Loucy (cell line): ENCODE measurements around the gene RAET1E.

Experiments
- H2AFZ ChIP-seq: fragments of 200-600 bp; sonication (generic); 2 replicates; pipeline ENCODE4 v1.6.0; 2016; ENCODE audit warnings: antibody characterized with exemption, mild to moderate bottlenecking, low read length, moderate library complexity
- H3F3A ChIP-seq: fragments of 200-600 bp; 2 replicates; pipeline ENCODE4 v1.6.0; 2016; ENCODE audit warnings: antibody characterized with exemption, low read depth, mild to moderate bottlenecking
- H3K27me3 ChIP-seq: fragments of 200-600 bp; sonication (generic); 2 replicates; pipeline ENCODE4 v1.6.1; 2014; ENCODE audit warnings: low read length, mild to moderate bottlenecking; ENCODE audit not compliant: insufficient read depth, poor library complexity, severe bottlenecking
- H3K36me3 ChIP-seq: fragments of 200-600 bp; sonication (generic); 2 replicates; pipeline ENCODE4 v1.6.1; 2016; ENCODE audit warnings: low read length; ENCODE audit not compliant: insufficient read depth
- H3K4me1 ChIP-seq: fragments of 200-600 bp; sonication (generic); 2 replicates; pipeline ENCODE4 v1.5.1; 2014; ENCODE audit warnings: low read length, mild to moderate bottlenecking; ENCODE audit not compliant: insufficient read depth, poor library complexity, severe bottlenecking
- H3K4me2 ChIP-seq: fragments of 200-600 bp; sonication (generic); 2 replicates; pipeline ENCODE4 v1.6.0; 2014; ENCODE audit warnings: antibody characterized with exemption, low read length, low read depth, mild to moderate bottlenecking; ENCODE audit not compliant: poor library complexity, severe bottlenecking
- H3K4me3 ChIP-seq: fragments of 200-600 bp; sonication (generic); 2 replicates; pipeline ENCODE4 v1.5.1; 2014; ENCODE audit warnings: low read length, mild to moderate bottlenecking, mixed read lengths; ENCODE audit not compliant: poor library complexity, severe bottlenecking
- H3K79me2 ChIP-seq: fragments of 200-600 bp; sonication (generic); 2 replicates; pipeline ENCODE4 v1.6.1; 2014; ENCODE audit warnings: low read length; ENCODE audit not compliant: insufficient read depth
- H3K9ac ChIP-seq: fragments of 200-600 bp; sonication (generic); 2 replicates; pipeline ENCODE4 v1.6.0; 2014; ENCODE audit warnings: mild to moderate bottlenecking, low read depth, low read length, moderate library complexity; ENCODE audit not compliant: poor library complexity, severe bottlenecking
- H3K9me2 ChIP-seq: fragments of 200-600 bp; sonication (generic); replicated peaks from 2 replicates; pipeline ENCODE4 v1.6.1; 2016; ENCODE audit warnings: low read depth, low read length, mixed read lengths
- H3K9me3 ChIP-seq: fragments of 200-600 bp; sonication (generic); 2 replicates; pipeline ENCODE4 v1.6.1; 2014; ENCODE audit warnings: mild to moderate bottlenecking, antibody characterized with exemption, low read length, low read depth; ENCODE audit not compliant: insufficient read depth
- H4K20me1 ChIP-seq: fragments of 200-600 bp; sonication (generic); 2 replicates; pipeline ENCODE4 v1.6.0; 2014; ENCODE audit warnings: antibody characterized with exemption, low read length, mild to moderate bottlenecking; ENCODE audit not compliant: insufficient read depth, poor library complexity, severe bottlenecking
- CTCF ChIP-seq: fragments of 200-600 bp; sonication (generic); conservative IDR thresholded peaks from 2 replicates; pipeline ENCODE4 v1.5.1; 2014; ENCODE audit warnings: mild to moderate bottlenecking, antibody characterized with exemption, low read length
- EZH2phosphoT487 ChIP-seq: fragments of 200-600 bp; IDR thresholded peaks from 2 replicates; pipeline ENCODE4 v1.6.1; 2018; ENCODE audit warnings: antibody characterized with exemption, mild to moderate bottlenecking, moderate library complexity, borderline replicate concordance

The RAET1E gene

GRCh38 chr6:149899926-149900619, 2.2 kb upstream of the RAET1E start:
- no peaks in the 10 kb centered on the region for H3K36me3 ChIP-seq
- no peaks in the 10 kb centered on the region; the same call in 1 of the 2 replicates for H3F3A ChIP-seq
- H3K79me2 ChIP-seq: no peaks in the 10 kb centered on the region
- no peak for TF ChIP-seq CTCF
- no peak for TF ChIP-seq EZH2phosphoT487
- H3K4me3 ChIP-seq: no peak overlapping the region
- no peak overlapping the region for H2AFZ ChIP-seq
- no peaks in the 10 kb centered on the region for H3K27me3 ChIP-seq
- H3K9me2 ChIP-seq: no peaks in the 10 kb centered on the region
- H3K9me3 ChIP-seq: no peaks in the 10 kb centered on the region
- no peaks in the 10 kb centered on the region for H4K20me1 ChIP-seq
- no peak overlapping the region for H3K4me2 ChIP-seq
- H3K9ac ChIP-seq: no peak overlapping the region
- H3K4me1 ChIP-seq: peaks cover 18% of the 10 kb centered on the region

GRCh38 chr6:149899486-149899885, 1.6 kb upstream of the RAET1E start:
- TF ChIP-seq EZH2phosphoT487 (no peak), CTCF (no peak)
- Histone ChIP-seq H3K4me3 (no peak overlapping the region), H3K4me1 (peaks cover 24% of the 10 kb centered on the region), H3K9ac (no peak overlapping the region), H3K9me2 (no peaks in the 10 kb centered on the region), H3K9me3 (no peaks in the 10 kb centered on the region), H3K4me2 (no peak overlapping the region), H3K27me3 (no peaks in the 10 kb centered on the region), H2AFZ (no peak overlapping the region), H3F3A (no peaks in the 10 kb centered on the region; the same call in 1 of the 2 replicates), H3K79me2 (no peaks in the 10 kb centered on the region), H4K20me1 (no peaks in the 10 kb centered on the region), H3K36me3 (no peaks in the 10 kb centered on the region)

GRCh38 chr6:149898966-149899365, 1.1 kb upstream of the RAET1E start:
- Histone ChIP-seq H3F3A (no peaks in the 10 kb centered on the region; the same call in 1 of the 2 replicates), H3K9me3 (no peaks in the 10 kb centered on the region), H3K4me1 (peaks cover 25% of the 10 kb centered on the region), H3K9me2 (no peaks in the 10 kb centered on the region), H4K20me1 (no peaks in the 10 kb centered on the region), H3K79me2 (no peaks in the 10 kb centered on the region), H3K27me3 (no peaks in the 10 kb centered on the region), H3K9ac (no peak overlapping the region), H3K4me2 (no peak overlapping the region), H3K4me3 (no peak overlapping the region), H3K36me3 (no peaks in the 10 kb centered on the region), H2AFZ (no peak overlapping the region)
- TF ChIP-seq CTCF (no peak), EZH2phosphoT487 (no peak)
